Glomerular visceral epithelial cell (primary cell): ENCODE results near the gene LIMS2.

Experiments
- DNase-seq: peaks from one replicate; pipeline ENCODE4 v3.0.0-alpha.2; 2016; ENCODE audit errors: extremely low spot score

Gene LIMS2

DNA sequence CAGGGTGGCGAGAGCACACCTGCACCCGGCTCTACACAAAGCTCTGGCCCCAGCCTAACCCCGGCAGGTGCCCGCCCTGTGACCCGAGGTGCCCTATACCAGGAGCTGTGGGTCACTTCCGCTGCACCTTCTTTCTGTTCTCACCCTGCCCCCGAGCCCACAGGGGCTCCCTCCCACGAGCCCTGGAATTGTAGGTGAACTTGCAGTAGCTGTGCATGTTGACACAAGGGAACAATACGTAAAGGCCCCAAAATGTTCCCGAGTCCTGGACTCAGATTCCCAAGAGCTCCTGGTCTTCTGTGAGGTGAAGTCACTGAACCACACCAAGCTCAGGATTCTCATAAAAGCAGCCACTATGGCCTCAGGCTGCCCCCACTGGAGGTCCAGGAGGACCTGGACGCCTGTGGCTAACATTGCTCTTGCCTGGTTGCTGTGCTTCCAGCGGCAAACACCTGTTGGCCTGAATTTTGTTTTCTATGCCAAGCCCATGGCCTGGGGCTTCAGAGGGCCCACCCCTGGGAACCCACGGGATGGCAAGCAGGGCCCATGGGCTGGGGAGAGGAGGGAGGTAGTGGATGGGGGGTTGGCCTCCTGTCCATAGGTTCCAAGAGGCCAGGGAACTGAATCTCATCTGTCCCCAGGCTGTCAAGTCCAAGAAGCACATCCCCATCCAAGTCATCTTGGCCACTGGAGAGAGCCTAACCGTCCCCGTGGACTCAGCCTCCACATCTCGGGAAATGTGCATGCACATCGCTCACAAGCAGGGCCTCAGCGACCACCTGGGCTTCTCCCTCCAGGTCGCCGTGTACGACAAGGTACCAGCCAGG, 52.6 kb downstream of the LIMS2 start:
- no peak for DNase-seq

DNA sequence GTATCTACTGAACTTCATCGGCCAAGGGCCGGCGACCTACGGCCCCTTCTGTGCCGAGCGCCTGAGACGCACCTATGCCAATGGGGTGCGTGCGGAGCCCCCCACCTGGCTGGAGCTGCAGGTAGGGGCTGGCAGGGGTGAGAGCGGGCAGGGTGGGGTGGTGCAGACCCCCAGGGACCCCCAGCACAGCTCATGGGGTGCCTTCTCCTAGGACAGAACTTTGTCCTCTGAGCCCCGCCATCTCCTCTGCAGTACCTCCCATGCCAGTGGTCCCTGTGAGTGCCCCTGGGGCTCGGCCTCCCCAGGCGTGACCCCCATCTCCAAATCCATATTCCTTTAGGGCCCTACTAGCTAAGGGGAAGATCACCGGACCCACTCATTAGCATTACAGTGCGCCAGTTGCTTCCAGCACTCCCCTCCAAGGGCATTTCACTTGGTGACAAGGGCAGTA, 53.3 kb downstream of the LIMS2 start:
- DNase-seq = no peak

DNA sequence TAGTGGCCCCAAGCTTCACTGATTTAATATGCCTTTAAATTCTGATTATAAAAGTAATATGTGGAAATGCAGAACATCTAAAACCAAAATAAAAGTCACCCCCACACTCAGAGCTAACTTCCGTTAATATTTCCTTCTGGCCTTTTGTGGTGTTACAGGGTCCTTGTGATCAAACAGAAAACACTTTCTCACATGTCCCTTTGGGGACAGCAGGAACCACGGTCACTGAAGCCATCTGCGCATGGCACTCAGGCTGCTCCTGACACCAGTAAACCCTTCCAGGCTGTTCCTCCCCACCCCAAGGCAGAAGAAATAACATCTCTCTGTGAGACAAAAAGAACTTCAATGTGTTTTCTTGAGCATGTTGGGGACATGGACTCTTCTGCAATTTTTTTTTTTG, 54.5 kb downstream of the LIMS2 start:
- no peak for DNase-seq

DNA sequence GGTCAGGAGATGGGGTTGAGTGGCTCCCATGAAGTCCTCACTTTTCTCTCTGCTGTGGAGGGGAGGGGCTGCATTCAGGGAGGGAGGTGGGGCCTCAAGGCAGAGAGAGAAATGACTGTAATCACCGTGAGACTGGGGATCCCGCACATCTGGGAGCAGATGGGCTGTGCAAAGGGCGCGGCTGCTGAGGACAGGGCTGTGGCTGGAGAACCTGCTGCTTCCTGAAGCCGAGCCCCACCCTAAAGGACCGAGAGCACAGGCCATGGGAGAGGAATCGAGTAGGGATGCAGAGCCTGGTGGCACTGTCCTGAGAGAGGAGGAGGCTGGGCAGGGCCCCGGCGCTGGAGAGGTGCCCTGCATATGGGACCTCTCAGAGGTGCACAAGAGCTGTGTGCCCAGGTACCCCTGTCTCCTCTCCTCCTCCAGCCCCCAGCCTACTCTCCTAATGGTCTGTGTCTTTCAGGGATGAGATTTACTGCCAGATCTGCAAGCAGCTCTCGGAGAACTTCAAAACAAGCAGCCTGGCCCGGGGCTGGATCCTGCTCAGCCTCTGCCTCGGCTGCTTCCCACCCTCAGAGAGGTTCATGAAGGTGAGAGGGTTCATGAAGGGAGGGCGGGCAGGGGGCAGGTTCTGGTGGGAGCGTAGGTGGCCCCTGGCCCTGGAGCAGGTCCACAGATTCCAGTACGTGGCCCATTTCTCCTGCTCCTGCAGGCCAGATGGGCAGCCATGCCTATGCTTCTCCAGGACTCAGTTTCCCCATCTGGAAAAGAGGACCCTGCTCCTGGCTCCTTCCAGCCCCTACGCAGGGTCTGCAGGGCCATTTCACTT, 55.2 kb downstream of the LIMS2 start:
- DNase-seq = no peak

DNA sequence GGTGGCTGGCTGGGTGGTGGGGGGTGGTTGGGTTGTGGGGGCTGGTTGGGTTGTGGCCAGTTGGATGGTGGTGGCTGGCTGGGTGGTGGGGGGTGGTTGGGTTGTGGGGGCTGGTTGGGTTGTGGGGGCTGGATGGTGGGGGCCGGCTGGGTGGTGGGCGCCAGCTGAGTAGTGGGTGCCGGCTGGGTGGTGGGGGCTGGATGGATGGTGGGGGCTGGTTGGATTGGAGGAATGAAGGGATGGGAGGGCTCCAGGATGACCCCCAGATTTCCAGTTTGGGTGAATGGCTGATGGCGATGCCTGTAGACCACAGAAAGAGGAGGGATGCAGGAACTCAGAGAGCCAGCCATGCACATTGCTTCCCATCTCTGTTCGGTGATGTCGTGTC, 56.1 kb downstream of the LIMS2 start:
- DNase-seq = no peak

DNA sequence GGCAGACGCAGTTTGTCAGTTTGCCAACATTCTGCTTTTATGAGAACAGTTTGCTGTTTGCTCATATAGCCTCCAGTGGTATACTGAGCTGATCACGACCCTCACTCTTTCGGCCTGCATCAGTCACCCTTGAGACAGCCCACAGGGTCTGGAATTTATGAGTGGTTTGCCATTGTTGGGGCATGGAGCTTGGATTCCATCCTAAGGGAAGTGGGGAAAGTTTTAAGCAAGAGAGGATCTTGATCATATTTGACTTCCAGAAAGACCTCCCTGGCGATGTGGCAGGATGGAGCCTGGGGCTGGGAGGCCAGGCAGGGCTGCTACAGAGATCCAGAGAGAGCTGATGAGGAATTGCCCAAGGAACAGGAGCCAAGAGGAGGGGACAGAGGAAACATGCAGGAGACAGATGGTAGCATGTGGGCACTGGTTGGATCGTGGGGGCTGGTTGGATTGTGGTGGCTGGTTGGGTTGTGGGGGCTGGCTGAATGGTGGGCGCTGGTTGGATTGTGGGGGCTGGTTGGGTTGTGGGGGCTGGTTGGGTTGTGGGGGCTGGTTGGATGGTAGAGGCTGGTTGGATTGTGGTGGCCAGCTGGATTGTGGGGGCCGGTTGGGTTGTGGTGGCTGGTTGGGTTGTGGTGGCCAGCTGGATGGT, 56.7 kb downstream of the LIMS2 start:
- no peak for DNase-seq

DNA sequence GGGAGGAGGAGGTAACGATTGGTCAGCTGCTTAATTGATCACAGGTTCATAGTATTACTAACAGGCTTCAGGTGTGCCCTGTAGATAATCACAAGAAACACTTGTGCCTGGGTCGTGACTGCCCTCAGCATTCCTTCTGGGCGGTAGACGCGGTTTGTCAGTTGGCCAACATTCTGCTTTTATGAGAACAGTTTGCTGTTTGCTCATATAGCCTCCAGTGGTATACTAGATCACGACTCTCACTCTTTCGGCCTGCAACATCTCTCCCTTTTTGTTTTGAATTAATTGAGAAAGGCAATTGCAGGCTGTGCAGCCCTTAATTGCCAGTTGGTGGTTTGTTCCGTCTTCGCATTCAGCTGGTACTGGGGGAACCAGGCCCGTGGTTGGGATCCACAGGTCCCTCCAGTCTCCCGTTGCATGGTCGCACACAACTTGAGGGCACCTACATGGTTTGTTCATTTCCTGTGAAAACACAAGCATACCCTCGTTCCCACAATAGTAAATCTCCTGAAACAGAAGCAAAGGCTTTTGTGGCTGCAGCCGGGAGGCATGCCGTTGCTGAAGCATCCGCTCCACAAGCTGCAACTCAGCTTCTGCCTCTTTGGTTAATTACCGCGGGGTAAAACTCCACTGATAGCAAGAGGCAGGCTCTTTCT, 59.7 kb downstream of the LIMS2 start:
- DNase-seq = no peak

DNA sequence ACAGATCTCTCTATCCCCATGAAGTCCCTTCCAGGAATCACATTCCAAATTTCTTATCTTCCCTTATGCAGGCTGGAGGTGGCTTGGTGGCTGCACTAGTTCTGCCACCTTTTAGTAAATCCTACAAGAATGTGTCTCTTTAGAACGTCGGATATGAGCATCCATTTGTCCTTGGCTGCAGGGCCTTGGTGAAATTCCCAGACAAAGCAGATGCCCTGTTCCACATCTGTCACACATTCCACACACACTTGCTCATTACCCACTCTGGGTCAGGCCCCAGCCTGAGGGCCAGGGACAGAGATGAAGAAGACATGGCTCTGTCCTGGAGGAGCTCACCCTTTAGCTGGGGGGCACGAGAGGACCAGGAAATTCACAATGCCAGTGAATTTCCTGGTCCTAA, 60.6 kb downstream of the LIMS2 start:
- no peak for DNase-seq

DNA sequence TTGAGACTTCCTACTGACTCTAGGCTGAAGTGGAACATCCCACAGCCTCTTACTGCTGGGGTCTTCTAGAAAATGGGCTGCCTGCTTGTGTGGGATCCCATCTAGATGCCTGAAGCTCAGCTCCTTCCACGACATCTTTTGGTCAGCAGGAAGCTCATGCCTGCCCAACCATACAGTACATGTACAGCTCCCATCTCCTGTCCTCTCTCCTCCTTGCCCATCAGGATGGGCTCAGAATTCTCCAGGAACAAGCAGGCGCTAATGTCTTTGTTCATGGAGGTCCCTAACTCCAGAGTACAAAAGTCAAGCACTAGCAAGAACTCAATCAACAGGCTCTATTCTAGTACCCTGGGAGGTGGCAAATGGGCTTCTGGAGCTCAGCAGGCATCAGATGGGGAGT, 61.1 kb downstream of the LIMS2 start:
- DNase-seq = no peak

DNA sequence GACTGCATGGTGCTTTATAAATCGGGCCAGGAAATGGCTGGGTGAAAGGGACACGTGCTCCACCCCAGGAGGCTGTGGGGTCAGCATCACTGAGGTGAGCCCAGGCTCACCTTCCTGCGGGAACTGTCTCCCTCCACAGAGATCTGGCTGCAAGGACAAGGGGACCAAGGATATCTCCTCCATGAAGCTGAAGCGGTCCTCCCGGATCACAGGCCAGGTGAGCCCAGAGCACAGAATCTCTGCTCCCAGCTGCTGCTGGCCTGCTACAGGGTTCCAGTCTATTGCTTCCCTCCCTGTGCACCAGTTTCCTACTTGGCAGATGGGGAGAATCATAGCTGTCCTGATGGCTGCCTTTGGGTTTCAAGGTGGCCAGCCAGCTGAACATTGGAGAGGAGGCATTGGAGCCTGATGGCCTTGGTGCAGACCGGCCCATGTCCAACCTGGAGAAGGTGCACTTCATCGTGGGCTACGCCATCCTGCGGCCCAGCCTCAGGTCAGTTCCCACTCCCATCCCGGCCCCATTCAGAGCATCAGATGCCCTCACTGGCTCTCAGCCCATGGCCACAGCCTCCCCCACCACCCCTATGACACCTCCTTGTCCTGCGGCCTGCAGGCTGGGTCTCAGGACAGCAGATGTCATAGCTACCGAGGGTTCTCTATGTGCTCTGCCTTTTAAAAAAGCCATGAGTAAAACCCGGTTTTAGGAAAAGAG, 63.1 kb downstream of the LIMS2 start:
- DNase-seq = no peak

DNA sequence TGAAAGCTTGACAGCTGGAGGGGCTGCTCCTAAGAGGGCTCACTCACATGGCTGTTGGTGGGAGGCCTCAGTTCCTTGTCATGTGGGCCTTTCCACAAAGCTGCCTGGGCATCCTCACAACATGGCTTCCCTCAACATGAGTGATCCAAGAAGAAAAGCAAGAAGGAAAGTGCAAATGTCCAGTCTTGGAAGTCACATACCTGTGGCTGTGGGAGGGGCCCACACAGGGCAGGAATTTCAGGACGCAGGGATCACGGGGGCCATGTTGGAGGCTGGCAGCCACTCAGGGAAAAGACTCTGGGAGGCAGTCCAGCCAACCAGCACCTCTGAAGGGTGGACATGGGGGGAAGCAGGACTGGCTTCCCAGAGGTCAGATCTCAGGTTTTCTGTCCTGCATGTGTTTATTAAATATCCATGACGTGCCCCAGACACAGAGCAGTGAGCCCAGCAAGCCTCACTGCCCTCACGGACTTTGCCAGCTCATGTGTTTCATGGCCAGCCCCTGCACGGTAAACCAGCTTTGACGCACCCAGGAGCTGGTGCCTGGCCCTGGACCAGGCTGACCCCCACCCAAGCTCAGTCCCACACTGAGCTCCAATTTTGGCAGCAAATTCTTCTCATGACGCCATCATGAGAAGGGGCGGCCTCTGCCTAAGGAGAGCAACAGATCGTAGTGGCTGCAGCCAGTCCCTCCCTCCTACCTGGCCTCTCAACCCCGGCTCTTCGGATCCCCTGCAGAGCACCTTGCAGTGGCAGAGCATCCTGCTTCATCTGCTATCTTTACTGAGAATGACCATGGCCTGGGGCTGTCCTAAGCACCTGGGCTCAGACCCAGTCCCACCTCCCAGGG, 64.0 kb downstream of the LIMS2 start:
- no peak for DNase-seq

DNA sequence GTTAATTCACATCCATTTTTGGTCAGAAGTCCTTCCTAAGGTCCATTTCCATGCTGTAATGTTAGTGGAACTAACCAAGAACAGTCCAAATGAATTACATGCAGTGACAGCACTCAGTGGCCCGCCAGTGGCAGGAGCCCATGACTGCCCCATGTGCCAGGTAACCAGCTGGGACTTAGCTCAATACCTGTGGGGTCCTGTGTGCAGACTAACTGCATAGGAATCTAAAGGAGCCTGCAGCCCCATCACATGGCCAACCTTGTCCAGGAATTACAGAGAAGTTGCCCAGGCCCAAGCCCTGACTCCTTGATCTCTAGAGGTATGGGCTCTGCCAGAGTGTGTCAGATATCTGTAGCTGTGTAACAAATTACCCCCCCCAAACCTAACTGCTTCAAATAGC, 64.8 kb downstream of the LIMS2 start:
- DNase-seq = no peak

DNA sequence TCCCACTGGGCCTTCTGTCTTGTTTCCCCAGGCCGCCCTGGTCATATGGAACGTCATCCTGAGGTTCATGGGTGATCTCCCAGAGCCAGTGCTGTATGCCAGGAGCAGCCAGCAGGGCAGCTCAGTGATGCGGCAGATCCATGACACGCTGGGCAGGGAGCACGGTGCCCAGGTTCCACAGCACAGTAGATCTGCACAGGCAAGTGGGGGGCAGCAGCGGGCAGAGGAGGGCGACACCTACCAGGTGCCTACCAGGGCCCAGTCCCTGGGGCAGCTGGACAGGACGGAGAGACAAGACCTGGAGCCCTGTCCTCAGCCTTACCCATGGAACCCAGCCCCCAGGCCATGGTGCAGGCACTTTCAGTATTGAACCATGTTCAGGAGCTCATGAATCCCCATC, 65.5 kb downstream of the LIMS2 start:
- DNase-seq = no peak

DNA sequence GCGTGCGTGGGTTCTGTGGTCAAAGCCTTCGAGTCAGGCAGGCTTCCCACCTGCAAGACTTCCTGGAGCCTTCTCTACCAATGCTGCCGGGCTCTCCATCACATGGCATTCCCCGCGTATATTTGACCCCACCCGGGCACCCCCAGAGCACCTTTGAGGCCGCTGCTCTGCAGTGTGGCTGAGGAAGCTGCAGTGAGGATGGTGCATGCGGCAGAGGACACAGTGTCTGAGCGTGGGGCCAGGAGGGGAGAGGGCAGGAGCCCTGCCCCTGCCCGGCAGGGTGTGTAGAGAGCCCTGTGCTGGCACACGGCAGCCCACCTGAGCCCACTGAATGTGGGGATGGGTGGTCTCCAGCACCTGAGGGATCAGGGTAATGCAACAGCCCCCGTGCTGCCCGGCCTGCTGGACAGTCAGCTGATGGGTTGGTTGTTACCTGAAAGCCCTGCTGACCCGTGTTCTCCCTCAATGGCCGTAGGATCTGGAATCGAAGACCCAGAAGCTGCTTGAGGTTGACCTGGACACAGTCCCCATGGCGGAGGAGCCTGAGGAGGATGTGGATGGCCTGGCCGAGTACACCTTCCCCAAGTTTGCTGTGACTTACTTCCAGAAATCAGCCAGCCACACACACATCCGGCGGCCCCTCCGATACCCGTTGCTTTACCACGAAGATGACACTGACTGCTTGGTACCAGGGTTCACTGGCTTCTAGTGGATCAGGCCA, 66.1 kb downstream of the LIMS2 start:
- no peak for DNase-seq

DNA sequence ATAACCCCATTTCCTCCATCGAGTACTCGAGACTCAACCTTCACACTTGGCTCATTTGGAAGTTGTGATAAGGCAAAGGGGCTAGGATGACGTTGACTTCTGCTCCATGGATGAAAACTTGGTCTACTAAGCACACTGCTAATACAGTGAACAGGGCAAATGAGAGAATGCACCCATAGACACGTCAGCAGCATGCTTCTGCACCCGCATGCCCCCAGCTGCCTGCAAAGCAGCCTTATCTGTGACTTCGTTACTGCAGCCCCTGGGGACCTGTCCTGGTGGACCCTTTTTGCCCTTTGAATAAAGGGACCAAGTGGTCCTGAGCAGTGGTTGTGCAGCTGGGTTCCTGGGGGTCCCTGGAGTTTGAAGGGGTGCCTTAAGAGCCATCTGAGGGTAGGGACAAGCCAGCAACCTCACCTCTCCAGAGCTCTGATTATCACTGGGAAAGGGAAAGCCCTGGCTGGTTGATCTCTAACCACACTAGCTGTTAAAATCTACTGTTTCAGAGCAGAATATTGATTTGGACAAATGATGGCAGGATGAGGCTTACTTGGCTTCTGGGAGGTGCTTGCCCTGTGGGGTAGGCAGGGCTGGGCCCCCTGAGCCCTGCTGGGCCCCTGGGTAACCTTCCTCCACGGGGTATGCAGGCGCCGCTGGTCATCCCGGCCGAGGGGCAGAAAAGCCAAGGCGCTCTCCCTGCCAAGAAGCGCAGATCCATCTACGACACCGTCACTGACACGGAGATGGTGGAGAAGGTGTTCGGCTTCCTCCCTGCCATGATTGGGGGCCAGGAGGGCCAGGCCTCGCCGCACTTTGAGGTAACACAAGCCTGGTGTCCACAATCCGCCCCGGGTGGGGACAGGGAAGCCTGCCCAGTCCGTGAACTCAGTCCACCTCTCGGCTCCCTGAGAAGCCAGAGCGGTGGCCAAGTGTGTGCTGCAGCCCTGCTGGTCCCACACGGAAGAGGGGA, 67.0 kb downstream of the LIMS2 start:
- no peak for DNase-seq

DNA sequence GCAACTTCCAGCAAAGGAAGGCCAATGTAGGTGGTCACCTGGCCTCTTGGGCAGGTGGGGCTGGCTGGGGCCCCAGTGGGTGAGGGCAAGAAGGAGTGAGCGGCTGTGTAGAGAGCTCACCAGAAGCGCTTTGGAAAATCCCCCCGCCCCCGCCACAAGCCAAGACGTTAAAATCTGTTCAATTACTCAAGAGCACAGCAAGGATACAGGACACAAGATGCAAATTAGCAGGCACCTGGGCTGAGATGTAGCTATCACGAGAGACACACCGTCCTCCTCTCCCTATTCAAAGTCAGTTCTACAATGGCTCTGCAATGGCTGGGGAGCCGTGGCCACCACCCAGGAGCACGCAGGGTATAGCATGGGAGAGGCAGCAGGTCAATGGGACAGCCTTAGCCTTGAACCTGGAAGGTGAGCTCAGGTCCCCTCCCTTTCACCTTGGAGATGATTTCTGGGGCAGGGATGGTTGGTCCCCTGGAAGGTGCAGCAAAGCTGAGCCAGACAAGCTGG, 67.9 kb downstream of the LIMS2 start:
- DNase-seq = no peak

DNA sequence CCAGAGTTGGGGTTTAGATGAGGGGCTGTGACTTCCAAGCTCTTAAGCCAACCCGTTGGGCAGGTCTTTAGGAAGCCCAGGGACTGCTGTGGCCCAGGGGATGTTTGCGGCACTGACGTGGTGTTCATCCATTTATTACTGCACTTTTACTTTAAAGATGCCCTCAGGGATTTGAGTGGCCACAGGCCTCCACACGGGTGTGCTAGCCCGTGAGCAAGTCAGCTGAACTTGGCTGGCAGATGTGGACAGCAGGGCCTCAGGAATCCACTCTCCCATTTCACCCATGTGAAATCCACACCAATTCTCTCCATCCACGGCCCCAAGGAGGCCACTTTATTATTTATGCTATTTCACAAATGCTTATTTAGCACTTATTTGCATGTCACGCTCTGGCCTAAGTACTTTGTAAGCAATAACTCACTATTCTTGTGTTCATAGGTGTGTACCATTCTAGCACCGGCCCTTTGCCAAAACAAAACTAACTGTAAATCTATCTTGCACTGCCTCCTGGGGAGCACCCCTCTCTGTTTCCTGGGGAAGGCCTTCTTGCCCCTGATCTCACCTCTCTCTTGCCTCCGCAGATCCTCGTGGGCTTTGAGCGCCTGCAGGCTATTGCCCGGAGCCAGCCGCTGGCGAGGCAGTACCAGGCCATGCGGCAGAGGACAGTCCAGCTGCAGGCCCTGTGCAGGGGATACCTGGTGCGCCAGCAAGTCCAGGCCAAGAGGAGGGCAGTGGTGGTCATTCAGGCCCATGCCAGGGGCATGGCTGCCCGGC, 68.5 kb downstream of the LIMS2 start:
- DNase-seq = no peak
